Measurements from ENCODE around the gene MSI2.

Gene MSI2

DNA sequence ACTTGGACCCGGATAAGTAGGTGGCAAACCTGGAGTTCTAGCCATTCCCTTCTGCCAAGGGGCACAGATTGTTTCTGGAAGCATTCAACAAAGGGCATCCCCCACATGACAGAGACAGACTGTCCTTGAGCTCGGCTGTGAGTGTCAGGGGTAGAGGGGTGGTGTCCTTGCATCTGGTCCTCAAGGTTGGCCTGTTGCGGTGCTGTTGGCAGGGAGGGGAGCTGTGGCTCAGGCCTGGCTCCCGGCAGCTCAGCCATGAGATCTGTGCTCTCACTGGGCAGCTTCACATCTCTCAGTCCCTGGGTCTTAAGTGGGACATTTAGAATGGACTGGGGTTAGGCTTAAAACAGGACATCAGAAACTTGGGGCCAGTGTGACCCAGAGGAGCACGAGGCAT, 468.4 kb downstream of the MSI2 start:
- TF ChIP-seq, protein P1, sequence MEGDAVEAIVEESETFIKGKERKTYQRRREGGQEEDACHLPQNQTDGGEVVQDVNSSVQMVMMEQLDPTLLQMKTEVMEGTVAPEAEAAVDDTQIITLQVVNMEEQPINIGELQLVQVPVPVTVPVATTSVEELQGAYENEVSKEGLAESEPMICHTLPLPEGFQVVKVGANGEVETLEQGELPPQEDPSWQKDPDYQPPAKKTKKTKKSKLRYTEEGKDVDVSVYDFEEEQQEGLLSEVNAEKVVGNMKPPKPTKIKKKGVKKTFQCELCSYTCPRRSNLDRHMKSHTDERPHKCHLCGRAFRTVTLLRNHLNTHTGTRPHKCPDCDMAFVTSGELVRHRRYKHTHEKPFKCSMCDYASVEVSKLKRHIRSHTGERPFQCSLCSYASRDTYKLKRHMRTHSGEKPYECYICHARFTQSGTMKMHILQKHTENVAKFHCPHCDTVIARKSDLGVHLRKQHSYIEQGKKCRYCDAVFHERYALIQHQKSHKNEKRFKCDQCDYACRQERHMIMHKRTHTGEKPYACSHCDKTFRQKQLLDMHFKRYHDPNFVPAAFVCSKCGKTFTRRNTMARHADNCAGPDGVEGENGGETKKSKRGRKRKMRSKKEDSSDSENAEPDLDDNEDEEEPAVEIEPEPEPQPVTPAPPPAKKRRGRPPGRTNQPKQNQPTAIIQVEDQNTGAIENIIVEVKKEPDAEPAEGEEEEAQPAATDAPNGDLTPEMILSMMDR (IDR thresholded peaks at IDR 0.05; ENCODE audit: insufficient read depth, low read depth, low read length, missing control alignments): no peak

GRCh38 chr17:57726213-57726790, 470.0 kb downstream of the MSI2 start:
- TF ChIP-seq, protein P1 (IDR thresholded peaks at IDR 0.05; ENCODE audit: insufficient read depth, low read depth, low read length, missing control alignments): no peak
- no peak overlapping the region for H3K4me3 ChIP-seq (ENCODE audit: low read depth, low read length)
- DNase-seq (ENCODE audit: low read depth): no peak

More for the DNA sequence above, 468.4 kb downstream of the MSI2 start:
- no peak overlapping the region for H3K4me3 ChIP-seq (ENCODE audit: low read depth, low read length)
- no peak for DNase-seq (ENCODE audit: low read depth)

DNA sequence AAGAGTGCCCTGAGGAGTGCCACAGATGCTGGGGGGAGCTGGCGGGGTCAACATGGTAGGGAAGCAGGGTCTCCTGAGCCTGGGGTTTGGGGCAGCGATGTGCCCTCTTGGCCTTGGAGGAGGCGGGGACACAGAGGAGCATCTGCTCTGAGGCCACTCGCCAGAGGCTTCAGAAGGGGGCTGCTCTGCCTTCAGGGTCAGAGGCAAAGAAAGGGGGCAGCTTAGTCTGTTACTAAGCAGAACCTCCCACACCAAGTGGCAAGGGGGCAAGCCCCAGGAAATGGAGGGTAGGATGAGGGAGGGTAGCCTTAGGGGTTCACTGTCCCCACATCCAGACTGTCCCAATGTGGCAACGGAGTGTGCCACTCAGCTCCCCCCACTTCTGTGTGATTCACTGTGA, 470.5 kb downstream of the MSI2 start:
- DNase-seq (ENCODE audit: low read depth): no peak
- no peak overlapping the region for H3K4me3 ChIP-seq (ENCODE audit: low read depth, low read length)
- TF ChIP-seq, protein P1 (IDR thresholded peaks at IDR 0.05; ENCODE audit: insufficient read depth, low read depth, low read length, missing control alignments): no peak

DNA sequence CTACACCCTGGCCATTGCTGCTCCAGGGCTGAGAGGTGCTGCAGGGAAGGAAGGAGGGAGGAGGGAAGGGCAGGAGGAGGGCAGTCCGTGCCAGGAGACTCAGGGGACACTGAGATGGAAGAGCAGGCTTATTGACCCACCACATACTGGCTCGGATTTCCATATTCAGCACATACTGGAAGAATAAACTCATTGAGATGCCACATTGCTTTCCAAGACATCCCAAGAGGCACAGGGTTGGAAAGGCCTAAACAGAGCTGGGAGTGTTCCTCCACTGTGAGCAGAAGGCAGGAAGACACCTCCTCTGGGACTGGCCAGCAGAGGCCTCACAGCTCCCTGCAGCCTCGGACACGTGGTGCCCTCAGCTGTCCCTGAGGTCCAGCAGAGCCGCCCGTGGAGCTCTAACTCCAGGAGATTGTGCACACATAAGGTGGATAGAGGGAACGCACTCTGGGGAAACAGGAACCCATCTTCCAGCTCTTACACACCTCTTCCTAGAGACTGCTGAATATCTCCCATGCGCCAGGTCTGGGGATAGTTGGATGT, 471.4 kb downstream of the MSI2 start:
- no peak overlapping the region for H3K4me3 ChIP-seq (ENCODE audit: low read depth, low read length)
- TF ChIP-seq, protein P1 (IDR thresholded peaks at IDR 0.05; ENCODE audit: insufficient read depth, low read depth, low read length, missing control alignments): no peak
- no peak for DNase-seq (ENCODE audit: low read depth)

DNA sequence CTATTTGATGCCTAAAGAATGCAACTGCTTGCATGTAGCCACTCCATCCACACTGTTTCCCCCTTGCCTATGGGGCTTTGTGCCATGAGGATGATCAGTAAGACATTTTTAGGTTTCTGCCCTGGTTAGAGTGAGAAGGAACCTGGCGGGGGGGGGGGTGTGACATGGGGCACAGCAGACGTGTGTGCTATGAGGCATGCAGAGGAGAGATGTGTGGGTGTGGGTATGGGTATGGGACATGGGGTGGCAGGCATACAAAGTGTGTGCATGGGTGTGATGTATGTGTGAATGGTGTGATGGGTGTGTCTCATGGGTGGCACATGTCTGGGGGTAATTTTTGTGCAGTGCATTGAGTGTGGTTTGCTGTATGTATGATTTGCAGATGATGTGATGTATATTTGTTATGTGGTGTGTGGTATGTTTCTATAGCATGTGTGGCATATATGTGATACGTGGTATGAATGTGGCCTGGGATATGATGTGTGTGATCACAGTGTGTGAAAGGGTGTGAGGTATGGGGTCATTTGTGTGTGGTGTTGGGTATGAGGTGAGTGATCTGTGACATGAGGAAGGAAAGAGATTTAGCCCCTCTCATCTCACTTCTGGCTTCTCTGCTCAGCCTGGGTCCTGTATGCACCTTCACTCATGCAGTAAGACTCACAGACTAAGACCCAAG, 473.8 kb downstream of the MSI2 start:
- TF ChIP-seq, protein P1 (IDR thresholded peaks at IDR 0.05; ENCODE audit: insufficient read depth, low read depth, low read length, missing control alignments): no peak
- no peak overlapping the region for H3K4me3 ChIP-seq (ENCODE audit: low read depth, low read length)
- no peak for DNase-seq (ENCODE audit: low read depth)

- no peak for DNase-seq (ENCODE audit: low read depth)
- H3K4me3 ChIP-seq (ENCODE audit: low read depth, low read length): no peak overlapping the region
Observed at GRCh38 chr17:57732062-57732461, 475.7 kb downstream of the MSI2 start.

More at GRCh38 chr17:57732062-57732461, 475.7 kb downstream of the MSI2 start:
- TF ChIP-seq, protein P1 (IDR thresholded peaks at IDR 0.05; ENCODE audit: insufficient read depth, low read depth, low read length, missing control alignments): no peak
